Activated T-cell treated with anti-CD3 and anti-CD28 coated beads for 48 hours (primary cell): Measurements from ENCODE around the gene ITGB3.
"Not testable (repeated sequence)": the region's sequence is repeated elsewhere in the genome, so short reads cannot be mapped to it uniquely, and the experiment has no call there.

Experiments used
- DNase-seq: peaks from one replicate; pipeline ENCODE4 v3.0.0-alpha.2; 2020; ENCODE audit warnings: low read depth

The ITGB3 gene

GRCh38 chr17:47244697-47245096 is 8.9 kb upstream of the ITGB3 start:
- DNase-seq = no peak

- no peak for DNase-seq
These were observed 7.5 kb upstream of the ITGB3 start for GRCh38 chr17:47246120-47246519.

- no peak for DNase-seq
These were observed 2.8 kb upstream of the ITGB3 start for GRCh38 chr17:47250855-47251254.

GRCh38 chr17:47251421-47251940 is 2.1 kb upstream of the ITGB3 start:
- DNase-seq = no peak

GRCh38 chr17:47252209-47252608 is 1.4 kb upstream of the ITGB3 start:
- no peak for DNase-seq

- no peak for DNase-seq
These were observed 688 bp upstream of the ITGB3 start for GRCh38 chr17:47252766-47253512.

- DNase-seq = no peak
These were observed 846 bp downstream of the ITGB3 start for GRCh38 chr17:47254403-47254943.

- no peak for DNase-seq
These were observed 4.2 kb downstream of the ITGB3 start for GRCh38 chr17:47257651-47258339.

- DNase-seq = no peak
These were observed 9.0 kb downstream of the ITGB3 start for GRCh38 chr17:47262586-47262985.

- DNase-seq = no peak
These were observed 10.5 kb downstream of the ITGB3 start for GRCh38 chr17:47264166-47264565.

- DNase-seq = no peak
These were observed 12.4 kb downstream of the ITGB3 start for GRCh38 chr17:47265983-47266541.

- DNase-seq = no peak
These were observed 13.2 kb downstream of the ITGB3 start for GRCh38 chr17:47266782-47267181.

GRCh38 chr17:47267354-47267828 is 13.8 kb downstream of the ITGB3 start:
- no peak for DNase-seq

- DNase-seq = not testable (repeated sequence)
These were observed 15.3 kb downstream of the ITGB3 start for GRCh38 chr17:47268964-47269363.

- not testable (repeated sequence) for DNase-seq
These were observed 16.1 kb downstream of the ITGB3 start for GRCh38 chr17:47269561-47270280.

- no peak for DNase-seq
These were observed 17.5 kb downstream of the ITGB3 start for GRCh38 chr17:47270946-47271705.

GRCh38 chr17:47272491-47272890 is 18.9 kb downstream of the ITGB3 start:
- no peak for DNase-seq

GRCh38 chr17:47273245-47273644 is 19.6 kb downstream of the ITGB3 start:
- no peak for DNase-seq

GRCh38 chr17:47274319-47275069 is 20.9 kb downstream of the ITGB3 start:
- DNase-seq = no peak

GRCh38 chr17:47275245-47275984 is 21.8 kb downstream of the ITGB3 start:
- no peak for DNase-seq
